Measurements from ENCODE around the gene STK4. TPM values are rescaled to one million over a fixed set of nuclear protein-coding genes. Genes with fewer than 3 reads are reported as not detected.

The STK4 gene
- total RNA-seq, 1 donor from 2014 or later: 25.8 TPM

GRCh38 chr20:45080867-45081624 lies 114.7 kb downstream of the STK4 start:
- Histone ChIP-seq H3K27me3 (no peaks in the 10 kb centered on the region), H3K4me1 (no peaks in the 10 kb centered on the region), H3K27ac (no peak overlapping the region), H3K36me3 (peaks cover 0 to 21% of the 10 kb centered on the region in 2 donors), H3K4me3 (no peak overlapping the region), H3K9me3 (peaks cover 7% of the 10 kb centered on the region)
- TF ChIP-seq CTCF (IDR thresholded peaks at IDR 0.05) (no peak), POLR2A (IDR thresholded peaks at IDR 0.05) (no peak), POLR2AphosphoS5 (IDR thresholded peaks at IDR 0.05; ENCODE audit: insufficient read depth in 1 of 2, low read depth in 1 of 2) (no peak)
- no peak for DNase-seq (ENCODE audit: extremely low spot score in 2 of 2)
- intact Hi-C loops (cut with DNase I): no loop called here

- Histone ChIP-seq H3K36me3 (peaks cover 0 to 21% of the 10 kb centered on the region in 2 donors), H3K9me3 (peaks cover 7% of the 10 kb centered on the region), H3K27ac (no peak overlapping the region), H3K4me3 (no peak overlapping the region), H3K4me1 (no peaks in the 10 kb centered on the region), H3K27me3 (no peaks in the 10 kb centered on the region)
- DNase-seq (ENCODE audit: extremely low spot score in 2 of 2): no peak
- intact Hi-C loops (cut with DNase I): no loop called here
- TF ChIP-seq CTCF (IDR thresholded peaks at IDR 0.05) (no peak), POLR2A (IDR thresholded peaks at IDR 0.05) (no peak), POLR2AphosphoS5 (IDR thresholded peaks at IDR 0.05; ENCODE audit: insufficient read depth in 1 of 2, low read depth in 1 of 2) (no peak)
These were observed 116.2 kb downstream of the STK4 start for GRCh38 chr20:45082468-45082867.

DNA sequence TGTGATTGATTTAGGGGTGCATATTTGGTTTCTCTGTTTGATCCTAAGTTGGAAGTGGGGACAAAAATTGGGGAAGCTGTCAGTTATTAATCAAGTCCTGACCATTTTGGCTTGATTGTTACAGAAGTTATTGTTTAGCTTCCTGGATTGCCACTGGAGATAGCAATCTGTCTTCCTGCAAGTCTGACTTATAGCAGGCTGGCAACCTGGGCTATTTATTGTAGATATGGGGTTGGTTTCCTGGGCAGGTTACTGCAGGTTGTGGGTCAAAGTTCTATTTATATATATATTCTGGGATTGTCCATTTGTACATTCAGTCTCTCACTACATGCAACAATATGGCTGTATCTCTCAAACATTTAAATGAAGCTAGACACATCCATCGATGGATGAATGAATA lies 116.8 kb downstream of the STK4 start:
- H3K27ac ChIP-seq: no peak overlapping the region
- TF ChIP-seq CTCF (IDR thresholded peaks at IDR 0.05) (no peak), POLR2A (IDR thresholded peaks at IDR 0.05) (no peak), POLR2AphosphoS5 (IDR thresholded peaks at IDR 0.05; ENCODE audit: insufficient read depth in 1 of 2, low read depth in 1 of 2) (no peak)
- intact Hi-C loops (cut with DNase I): no loop called here
- no peak overlapping the region for H3K4me3 ChIP-seq
- DNase-seq (ENCODE audit: extremely low spot score in 2 of 2): no peak
- peaks cover 6% of the 10 kb centered on the region for H3K4me1 ChIP-seq
- peaks cover 0 to 16% of the 10 kb centered on the region in 2 donors for H3K36me3 ChIP-seq
- no peaks in the 10 kb centered on the region for H3K27me3 ChIP-seq
- H3K9me3 ChIP-seq: peaks cover 7% of the 10 kb centered on the region

- no peak for TF ChIP-seq CTCF (IDR thresholded peaks at IDR 0.05)
- no peak for TF ChIP-seq POLR2AphosphoS5 (IDR thresholded peaks at IDR 0.05; ENCODE audit: insufficient read depth in 1 of 2, low read depth in 1 of 2)
- no peak for TF ChIP-seq POLR2A (IDR thresholded peaks at IDR 0.05)
- no peak overlapping the region for H3K4me3 ChIP-seq
- intact Hi-C loops (cut with DNase I): no loop called here
These were observed 119.0 kb downstream of the STK4 start for GRCh38 chr20:45085289-45085688.

GRCh38 chr20:45085867-45086266 lies 119.6 kb downstream of the STK4 start:
- no peak overlapping the region for H3K27ac ChIP-seq

More at GRCh38 chr20:45085289-45085688, 119.0 kb downstream of the STK4 start:
- H3K27ac ChIP-seq: no peak overlapping the region
- peaks cover 7% of the 10 kb centered on the region for H3K9me3 ChIP-seq
- no peaks in the 10 kb centered on the region for H3K27me3 ChIP-seq
- peaks cover 11% of the 10 kb centered on the region for H3K4me1 ChIP-seq
- H3K36me3 ChIP-seq: peaks cover 0 to 11% of the 10 kb centered on the region in 2 donors
- DNase-seq (ENCODE audit: extremely low spot score in 2 of 2): no peak

More at GRCh38 chr20:45085867-45086266, 119.6 kb downstream of the STK4 start:
- no peak overlapping the region for H3K4me3 ChIP-seq
- intact Hi-C loops (cut with DNase I): no loop called here
- peaks cover 0 to 11% of the 10 kb centered on the region in 2 donors for H3K36me3 ChIP-seq
- H3K4me1 ChIP-seq: peaks cover 11% of the 10 kb centered on the region
- no peaks in the 10 kb centered on the region for H3K27me3 ChIP-seq
- TF ChIP-seq CTCF (IDR thresholded peaks at IDR 0.05) (no peak), POLR2AphosphoS5 (IDR thresholded peaks at IDR 0.05; ENCODE audit: insufficient read depth in 1 of 2, low read depth in 1 of 2) (no peak), POLR2A (IDR thresholded peaks at IDR 0.05) (no peak)
- no peak for DNase-seq (ENCODE audit: extremely low spot score in 2 of 2)
- peaks cover 7% of the 10 kb centered on the region for H3K9me3 ChIP-seq

Measured in vagina (tissue), 2 donors.